Measurements from ENCODE around the gene SYNDIG1.

The SYNDIG1 gene

GRCh38 chr20:24528583-24529368 lies 59.3 kb downstream of the SYNDIG1 start:
- no peak for DNase-seq (ENCODE audit: low spot score)

- DNase-seq (ENCODE audit: low spot score), result no peak
Observed at GRCh38 chr20:24529369-24529719, 59.9 kb downstream of the SYNDIG1 start.

- DNase-seq (ENCODE audit: low spot score), result no peak
Observed at GRCh38 chr20:24530131-24530680, 60.8 kb downstream of the SYNDIG1 start.

- no peak for DNase-seq (ENCODE audit: low spot score)
Observed at GRCh38 chr20:24531202-24531601, 61.8 kb downstream of the SYNDIG1 start.

GRCh38 chr20:24531631-24532419 lies 62.4 kb downstream of the SYNDIG1 start:
- no peak for DNase-seq (ENCODE audit: low spot score)

GRCh38 chr20:24533449-24533848 lies 64.0 kb downstream of the SYNDIG1 start:
- no peak for DNase-seq (ENCODE audit: low spot score)

GRCh38 chr20:24534282-24534681 lies 64.9 kb downstream of the SYNDIG1 start:
- DNase-seq (ENCODE audit: low spot score), result no peak

GRCh38 chr20:24535941-24536730 lies 66.7 kb downstream of the SYNDIG1 start:
- DNase-seq (ENCODE audit: low spot score), result no peak

GRCh38 chr20:24537210-24537609 lies 67.8 kb downstream of the SYNDIG1 start:
- DNase-seq (ENCODE audit: low spot score), result no peak

GRCh38 chr20:24542721-24543120 lies 73.3 kb downstream of the SYNDIG1 start:
- no peak for DNase-seq (ENCODE audit: low spot score)

GRCh38 chr20:24543168-24543567 lies 73.7 kb downstream of the SYNDIG1 start:
- DNase-seq (ENCODE audit: low spot score), result no peak

GRCh38 chr20:24543741-24544140 lies 74.3 kb downstream of the SYNDIG1 start:
- DNase-seq (ENCODE audit: low spot score), result no peak

GRCh38 chr20:24544371-24544770 lies 74.9 kb downstream of the SYNDIG1 start:
- DNase-seq (ENCODE audit: low spot score), result no peak

- DNase-seq (ENCODE audit: low spot score), result no peak
Observed at GRCh38 chr20:24545168-24545567, 75.7 kb downstream of the SYNDIG1 start.

- no peak for DNase-seq (ENCODE audit: low spot score)
Observed at GRCh38 chr20:24546232-24546892, 76.9 kb downstream of the SYNDIG1 start.

- no peak for DNase-seq (ENCODE audit: low spot score)
Observed at GRCh38 chr20:24547967-24548366, 78.5 kb downstream of the SYNDIG1 start.

- DNase-seq (ENCODE audit: low spot score), result no peak
Observed at GRCh38 chr20:24559114-24559732, 89.8 kb downstream of the SYNDIG1 start.

GRCh38 chr20:24560571-24561491 lies 91.4 kb downstream of the SYNDIG1 start:
- no peak for DNase-seq (ENCODE audit: low spot score)

GRCh38 chr20:24565835-24566351 lies 96.5 kb downstream of the SYNDIG1 start:
- DNase-seq (ENCODE audit: low spot score), result no peak

- DNase-seq (ENCODE audit: low spot score), result no peak
Observed at GRCh38 chr20:24566656-24567055, 97.2 kb downstream of the SYNDIG1 start.

Data from GM03348 (cell line).